ENCODE data around the gene LMBR1L. TPM values are rescaled to one million over a fixed set of nuclear protein-coding genes. Genes with fewer than 3 reads are reported as not detected.
"Not testable (repeated sequence)": the region's sequence is repeated elsewhere in the genome, so short reads cannot be mapped to it uniquely, and the experiment has no call there.

Gene LMBR1L
- total RNA-seq, 1 donor from 2014 or later = 61.7 TPM

GRCh38 chr12:49064767-49065152 lies 45.9 kb downstream of the LMBR1L start:
- Histone ChIP-seq H3K9me3 (no peaks in the 10 kb centered on the region), H3K4me1 (peaks cover 23% of the 10 kb centered on the region), H3K27ac (no peak overlapping the region), H3K27me3 (ENCODE audit: low read depth) (no peaks in the 10 kb centered on the region), H3K36me3 (no peaks in the 10 kb centered on the region), H3K4me3 (no peak overlapping the region)
- ATAC-seq = no peak
- intact Hi-C loops (cut with DNase I) = no loop called here
- no peak for DNase-seq
- TF ChIP-seq CTCF (IDR thresholded peaks at IDR 0.05) = no peak

GRCh38 chr12:49061916-49062315 lies 48.7 kb downstream of the LMBR1L start:
- H3K36me3 ChIP-seq; H3K4me3 ChIP-seq; H3K9me3 ChIP-seq; H3K27me3 ChIP-seq (ENCODE audit: low read depth); ATAC-seq; DNase-seq; H3K27ac ChIP-seq; intact Hi-C loops (cut with DNase I): not testable (repeated sequence)
- peaks cover 36% of the 10 kb centered on the region for H3K4me1 ChIP-seq

- TF ChIP-seq CTCF (IDR thresholded peaks at IDR 0.05) = no peak
- ATAC-seq (no peak), DNase-seq (no peak)
- H3K36me3 ChIP-seq = no peaks in the 10 kb centered on the region
- intact Hi-C loops (cut with DNase I) = no loop called here
- no peaks in the 10 kb centered on the region for H3K27me3 ChIP-seq (ENCODE audit: low read depth)
- H3K4me1 ChIP-seq = peaks cover 43% of the 10 kb centered on the region
- H3K4me3 ChIP-seq = peak overlapping the region; percentile 95
- peak overlapping the region; percentile 98 for H3K27ac ChIP-seq
- H3K9me3 ChIP-seq = no peaks in the 10 kb centered on the region
Observed at GRCh38 chr12:49061157-49061650, 49.4 kb downstream of the LMBR1L start.

GRCh38 chr12:49060237-49061156 lies 50.1 kb downstream of the LMBR1L start, which contains the start of gene KMT2D:
Gene KMT2D, minus strand, starts transcription at chr12:49060794. Its CDS starts 5,470 bp downstream, at chr12:49055324.
- Histone ChIP-seq H3K4me1 (peaks cover 50% of the 10 kb centered on the region), H3K4me3 (peak within 1 kb of the TSS; percentile 95), H3K27me3 (ENCODE audit: low read depth) (no peaks in the 10 kb centered on the region), H3K27ac (peak within 1 kb of the TSS; percentile 98), H3K36me3 (peaks cover under 1% of the 10 kb centered on the region), H3K9me3 (no peaks in the 10 kb centered on the region)
- ATAC-seq (peak; percentile 88 to 92), DNase-seq (peak; percentile 95)
- intact Hi-C loops (cut with DNase I) = no loop called here
- TF ChIP-seq CTCF (IDR thresholded peaks at IDR 0.05) = peak; percentile 19

- Histone ChIP-seq H3K27ac (peak overlapping the region; percentile 98), H3K36me3 (peaks cover 10% of the 10 kb centered on the region), H3K4me3 (peak overlapping the region; percentile 95), H3K9me3 (no peaks in the 10 kb centered on the region), H3K27me3 (ENCODE audit: low read depth) (no peaks in the 10 kb centered on the region), H3K4me1 (peaks cover 56% of the 10 kb centered on the region)
- intact Hi-C loops (cut with DNase I) = no loop called here
- DNase-seq (no peak), ATAC-seq (peak; percentile 1 to 10)
- no peak for TF ChIP-seq CTCF (IDR thresholded peaks at IDR 0.05)
Observed at GRCh38 chr12:49059299-49060171, 51.1 kb downstream of the LMBR1L start.

Data from lower lobe of right lung (tissue), 2 donors.